ENCODE measurements around the gene RBM28. TPM values are rescaled to one million over a fixed set of nuclear protein-coding genes. Genes with fewer than 3 reads are reported as not detected.
A peak's percentile ranks its signal among the peaks of the same experiment; 100 is the strongest.

RBM28 gene
- total RNA-seq, 1 experiment from 2014 or later: 100 TPM

GRCh38 chr7:128265156-128265905 lies 78.4 kb downstream of the RBM28 start:
- no peak for DNase-seq (ENCODE audit: low spot score)
- ChIA-PET POLR2A (ENCODE audit: low non-redundant PET) (no interaction called here), CTCF (no interaction called here)
- Histone ChIP-seq H3K27me3 (replicated peaks; ENCODE audit: insufficient read depth, low read depth, low read length, poor library complexity) (no peaks in the 10 kb centered on the region), H3K4me1 (ENCODE audit: insufficient read depth, low read length, poor library complexity, severe bottlenecking) (peaks cover 37% of the 10 kb centered on the region), H3K27ac (ENCODE audit: low read depth, low read length, poor library complexity, severe bottlenecking) (peak overlapping the region; percentile 94), H3K36me3 (ENCODE audit: insufficient read depth, low read length, poor library complexity, severe bottlenecking) (no peaks in the 10 kb centered on the region), H3K9me3 (ENCODE audit: low read depth, low read length, poor library complexity, severe bottlenecking) (no peaks in the 10 kb centered on the region), H3K4me3 (ENCODE audit: low read depth, low read length, poor library complexity, severe bottlenecking) (no peak overlapping the region)
- intact Hi-C loops (cut with micrococcal nuclease; ENCODE audit: unreplicated experiment): no loop called here
- BruUV-seq (replicated peaks): no TSS peak
- TF ChIP-seq EZH2 (IDR thresholded peaks at IDR 0.05; ENCODE audit: borderline replicate concordance, low read depth, low read length, poor library complexity, severe bottlenecking) (no peak), CTCF (conservative IDR thresholded peaks at IDR 0.05; ENCODE audit: low read depth, low read length) (no peak)

- no peak for DNase-seq (ENCODE audit: low spot score)
- TF ChIP-seq CTCF (conservative IDR thresholded peaks at IDR 0.05; ENCODE audit: low read depth, low read length) (no peak), EZH2 (IDR thresholded peaks at IDR 0.05; ENCODE audit: borderline replicate concordance, low read depth, low read length, poor library complexity, severe bottlenecking) (no peak)
- Histone ChIP-seq H3K4me3 (ENCODE audit: low read depth, low read length, poor library complexity, severe bottlenecking) (no peak overlapping the region), H3K9me3 (ENCODE audit: low read depth, low read length, poor library complexity, severe bottlenecking) (no peaks in the 10 kb centered on the region), H3K36me3 (ENCODE audit: insufficient read depth, low read length, poor library complexity, severe bottlenecking) (no peaks in the 10 kb centered on the region), H3K4me1 (ENCODE audit: insufficient read depth, low read length, poor library complexity, severe bottlenecking) (peaks cover 37% of the 10 kb centered on the region), H3K27me3 (replicated peaks; ENCODE audit: insufficient read depth, low read depth, low read length, poor library complexity) (no peaks in the 10 kb centered on the region), H3K27ac (ENCODE audit: low read depth, low read length, poor library complexity, severe bottlenecking) (no peak overlapping the region)
- intact Hi-C loops (cut with micrococcal nuclease; ENCODE audit: unreplicated experiment): no loop called here
- BruUV-seq (replicated peaks): no TSS peak
- ChIA-PET CTCF (no interaction called here), POLR2A (ENCODE audit: low non-redundant PET) (no interaction called here)
Observed at GRCh38 chr7:128264477-128264876, 79.2 kb downstream of the RBM28 start.

GRCh38 chr7:128263420-128263819 lies 80.3 kb downstream of the RBM28 start:
- H3K36me3 ChIP-seq (ENCODE audit: insufficient read depth, low read length, poor library complexity, severe bottlenecking): no peaks in the 10 kb centered on the region
- no peak overlapping the region for H3K4me3 ChIP-seq (ENCODE audit: low read depth, low read length, poor library complexity, severe bottlenecking)
- intact Hi-C loops (cut with micrococcal nuclease; ENCODE audit: unreplicated experiment): no loop called here
- no TSS peak for BruUV-seq (replicated peaks)
- CTCF ChIA-PET: no interaction called here
- DNase-seq (ENCODE audit: low spot score): no peak
- TF ChIP-seq CTCF (conservative IDR thresholded peaks at IDR 0.05; ENCODE audit: low read depth, low read length): no peak
- no peak for TF ChIP-seq EZH2 (IDR thresholded peaks at IDR 0.05; ENCODE audit: borderline replicate concordance, low read depth, low read length, poor library complexity, severe bottlenecking)
- H3K9me3 ChIP-seq (ENCODE audit: low read depth, low read length, poor library complexity, severe bottlenecking): no peaks in the 10 kb centered on the region
- POLR2A ChIA-PET (ENCODE audit: low non-redundant PET): no interaction called here
- H3K4me1 ChIP-seq (ENCODE audit: insufficient read depth, low read length, poor library complexity, severe bottlenecking): peaks cover 37% of the 10 kb centered on the region
- no peak overlapping the region for H3K27ac ChIP-seq (ENCODE audit: low read depth, low read length, poor library complexity, severe bottlenecking)
- H3K27me3 ChIP-seq (replicated peaks; ENCODE audit: insufficient read depth, low read depth, low read length, poor library complexity): no peaks in the 10 kb centered on the region

Measured in A673 (cell line).